ENCODE data around the gene HIP1.
"Not testable (repeated sequence)": the region's sequence is repeated elsewhere in the genome, so short reads cannot be mapped to it uniquely, and the experiment has no call there.

Gene HIP1

GRCh38 chr7:75738604-75738974 lies at the start of gene HIP1:
TSS of gene HIP1 (minus strand) at chr7:75738941. CDS start at chr7:75738920, 21 bp downstream.
- no peak for DNase-seq (ENCODE audit: low read depth in 2 of 2)

GRCh38 chr7:75788154-75788847 lies 49.6 kb upstream of the HIP1 start:
- DNase-seq (ENCODE audit: low read depth in 2 of 2), result not testable (repeated sequence)

- not testable (repeated sequence) for DNase-seq (ENCODE audit: low read depth in 2 of 2)
These were observed 44.3 kb upstream of the HIP1 start for GRCh38 chr7:75783058-75783457.

- not testable (repeated sequence) for DNase-seq (ENCODE audit: low read depth in 2 of 2)
These were observed 42.0 kb upstream of the HIP1 start for GRCh38 chr7:75780647-75781273.

- DNase-seq (ENCODE audit: low read depth in 2 of 2), result not testable (repeated sequence)
These were observed 40.8 kb upstream of the HIP1 start for GRCh38 chr7:75779516-75779915.

- not testable (repeated sequence) for DNase-seq (ENCODE audit: low read depth in 2 of 2)
These were observed 40.3 kb upstream of the HIP1 start for GRCh38 chr7:75779035-75779434.

- DNase-seq (ENCODE audit: low read depth in 2 of 2), result peak in 1 of 2 donors; percentile 2
These were observed 37.7 kb upstream of the HIP1 start for GRCh38 chr7:75776295-75776971.

GRCh38 chr7:75773958-75774357 lies 35.2 kb upstream of the HIP1 start:
- DNase-seq (ENCODE audit: low read depth in 2 of 2), result not testable (repeated sequence)

- no peak for DNase-seq (ENCODE audit: low read depth in 2 of 2)
These were observed 33.6 kb upstream of the HIP1 start, which contains the start of gene CCL26 for GRCh38 chr7:75772081-75773077. TSS of gene CCL26 (minus strand) at chr7:75772211. CDS start at chr7:75772176, 35 bp downstream.

GRCh38 chr7:75771224-75771623 lies 32.5 kb upstream of the HIP1 start:
- no peak for DNase-seq (ENCODE audit: low read depth in 2 of 2)

- DNase-seq (ENCODE audit: low read depth in 2 of 2), result no peak
These were observed 23.7 kb upstream of the HIP1 start for GRCh38 chr7:75762350-75762917.

GRCh38 chr7:75761801-75762200 lies 23.1 kb upstream of the HIP1 start:
- DNase-seq (ENCODE audit: low read depth in 2 of 2), result not testable (repeated sequence)

- no peak for DNase-seq (ENCODE audit: low read depth in 2 of 2)
These were observed 19.8 kb upstream of the HIP1 start for GRCh38 chr7:75758491-75758890.

- no peak for DNase-seq (ENCODE audit: low read depth in 2 of 2)
These were observed 19.1 kb upstream of the HIP1 start for GRCh38 chr7:75757860-75758259.

GRCh38 chr7:75756991-75757676 lies 18.4 kb upstream of the HIP1 start:
- DNase-seq (ENCODE audit: low read depth in 2 of 2), result no peak

GRCh38 chr7:75756206-75756990 lies 17.7 kb upstream of the HIP1 start:
- no peak for DNase-seq (ENCODE audit: low read depth in 2 of 2)

GRCh38 chr7:75743455-75743859 lies 4.7 kb upstream of the HIP1 start:
- no peak for DNase-seq (ENCODE audit: low read depth in 2 of 2)

- no peak for DNase-seq (ENCODE audit: low read depth in 2 of 2)
These were observed 2.2 kb upstream of the HIP1 start for GRCh38 chr7:75740846-75741497.

Data from stimulated activated CD4-positive, alpha-beta T cell treated with anti-CD3 and anti-CD28 coated beads, Interleukin-1b, Interleukin-23, amount 100 ng/mL, for 1 hour (primary cell).